HG02571 (cell line): Measurements from ENCODE around the gene SMAD1.

Experiments
- ATAC-seq: cut with Tn5 transposase; IDR thresholded peaks from one replicate; pipeline ENCODE4 v1.9.1; 2021; ENCODE audit warnings: mild to moderate bottlenecking, moderate library complexity; ENCODE audit not compliant: unreplicated experiment

SMAD1 gene

DNA sequence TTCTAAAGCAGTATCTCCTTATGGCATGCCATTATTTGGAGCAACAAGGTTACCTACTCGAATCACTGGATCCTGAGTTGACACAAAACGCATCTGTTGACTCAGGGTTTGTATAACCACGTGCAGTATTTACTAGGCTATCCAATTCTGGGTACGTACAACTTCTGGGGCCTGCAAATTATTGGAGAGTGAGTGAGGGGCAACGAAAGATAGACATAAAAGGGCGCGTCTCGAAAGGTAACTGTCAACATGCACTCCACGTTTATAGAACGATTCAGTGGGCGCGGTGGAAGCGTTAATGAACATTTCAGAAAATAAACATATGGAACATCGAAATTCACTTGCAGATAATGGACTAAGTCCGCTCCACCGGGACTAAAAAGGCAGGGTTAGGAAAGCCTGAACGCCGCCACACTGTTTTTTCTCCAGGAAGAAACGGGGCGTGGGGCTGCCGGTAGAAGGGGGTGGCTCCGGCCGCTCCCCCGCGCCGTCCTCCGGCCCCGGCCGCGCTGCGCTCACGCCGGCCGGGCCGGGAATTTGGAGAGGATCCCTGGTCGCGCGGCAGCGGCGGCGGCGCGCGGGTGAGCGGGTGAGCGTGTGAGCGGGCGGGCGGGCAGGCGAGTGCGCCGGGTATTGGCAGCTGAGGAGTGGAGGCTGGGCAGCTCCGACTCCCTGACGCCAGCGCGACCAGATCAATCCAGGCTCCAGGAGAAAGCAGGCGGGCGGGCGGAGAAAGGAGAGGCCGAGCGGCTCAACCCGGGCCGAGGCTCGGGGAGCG lies at the start of gene SMAD1:
Gene SMAD1 (plus strand): TSS at position 690 of the 778 bp plus-strand sequence. CDS start 32,761 bp downstream, outside the sequence.
- peak; percentile 42 for ATAC-seq

- no peak for ATAC-seq
Observed at GRCh38 chr4:145433684-145434083, 48.0 kb upstream of the SMAD1 start.

GRCh38 chr4:145435646-145436045 lies 46.0 kb upstream of the SMAD1 start:
- no peak for ATAC-seq

DNA sequence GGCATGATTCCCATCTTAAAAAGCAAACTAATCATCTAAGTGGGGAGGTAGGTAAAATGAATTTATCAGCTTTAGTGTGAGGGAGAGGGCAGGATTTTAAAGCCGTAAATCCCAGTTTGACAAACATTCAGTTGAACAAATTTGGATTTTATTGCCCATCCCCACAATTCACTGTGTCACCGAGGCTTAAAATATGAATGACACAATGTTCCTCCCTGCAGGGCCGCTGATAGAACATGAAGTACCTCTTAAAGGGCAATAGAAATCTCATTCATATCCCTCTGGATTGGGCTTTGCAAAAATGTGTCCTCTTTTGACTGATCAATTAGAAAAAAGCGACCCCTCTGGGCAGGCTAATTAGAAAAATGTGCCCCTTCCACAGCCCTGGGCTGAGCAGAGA lies 45.5 kb upstream of the SMAD1 start:
- no peak for ATAC-seq

DNA sequence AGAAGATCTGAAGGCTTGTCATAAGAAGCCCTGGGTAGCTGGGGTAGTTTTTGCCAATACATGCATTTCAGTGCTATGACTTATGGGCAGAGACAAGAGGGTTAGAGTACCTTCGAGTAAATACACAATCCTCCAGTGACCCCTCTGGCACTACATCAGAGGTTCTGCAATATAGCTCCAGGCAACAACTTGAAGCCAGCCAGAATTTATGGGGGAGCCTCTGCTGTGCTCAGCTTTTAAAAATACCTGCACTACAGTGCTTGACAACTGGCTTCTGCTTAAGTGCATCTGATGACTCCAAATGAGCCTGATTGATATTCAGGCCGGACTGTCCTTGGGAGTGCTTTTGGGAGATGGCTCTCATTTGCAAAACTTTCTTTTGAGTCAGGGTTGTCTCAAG lies 44.9 kb upstream of the SMAD1 start:
- no peak for ATAC-seq

DNA sequence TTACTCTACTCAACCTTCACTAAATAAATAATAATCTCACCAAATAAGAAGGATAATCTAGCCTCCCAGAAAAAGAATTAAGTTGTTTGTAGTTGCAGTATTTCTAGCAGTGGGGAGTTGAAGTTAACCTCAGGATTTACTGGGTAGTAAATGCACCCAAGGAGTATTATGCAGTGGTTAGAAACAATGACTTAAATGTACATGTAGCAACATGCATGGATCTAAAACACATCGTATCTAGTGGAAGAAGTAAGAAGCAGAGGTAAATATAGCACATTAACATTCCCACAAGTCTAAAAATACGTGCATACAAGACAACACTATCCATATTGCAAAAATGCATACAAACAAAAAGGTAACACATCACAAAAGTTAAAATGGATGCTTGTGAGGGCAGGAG lies 44.2 kb upstream of the SMAD1 start:
- ATAC-seq: no peak

DNA sequence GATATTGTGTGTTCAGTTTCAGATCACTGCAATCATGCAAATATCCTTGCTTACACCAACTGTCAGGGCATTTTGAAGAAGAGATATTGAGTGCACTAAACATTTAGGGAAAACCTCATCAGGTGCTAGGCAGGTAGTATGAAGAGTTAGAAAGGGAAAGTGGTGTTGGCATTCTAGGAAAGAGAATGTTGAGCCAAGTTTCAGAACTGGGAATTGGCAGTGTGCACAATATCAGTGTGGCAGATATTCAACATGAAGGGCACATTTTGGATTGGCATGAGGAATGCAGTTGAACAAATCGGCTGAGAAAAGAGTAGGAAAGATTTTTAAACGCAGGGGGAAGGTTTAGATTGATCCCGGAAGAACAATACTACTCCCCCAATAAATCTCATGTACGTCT lies 43.4 kb upstream of the SMAD1 start:
- ATAC-seq: no peak

- ATAC-seq: no peak
Observed at GRCh38 chr4:145440292-145441007, 41.2 kb upstream of the SMAD1 start.

DNA sequence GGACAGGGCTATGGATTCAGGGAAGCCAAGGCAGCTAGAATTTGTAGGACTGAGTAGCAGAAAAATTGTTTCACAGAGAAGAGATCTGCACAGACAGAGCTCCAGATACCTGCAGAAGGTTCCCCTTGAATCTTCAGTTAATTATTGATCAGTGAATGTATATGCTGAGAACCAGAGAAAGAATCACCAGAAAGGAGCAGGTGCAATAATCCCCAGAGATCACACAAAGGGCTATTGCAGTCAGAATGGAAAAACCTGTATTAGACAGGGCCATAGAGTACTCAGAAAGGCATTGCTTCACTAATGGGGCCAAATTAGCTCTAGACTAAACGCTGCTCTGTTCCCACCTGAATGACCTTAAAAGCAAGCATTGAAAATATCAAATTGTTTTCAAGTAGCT lies 35.5 kb upstream of the SMAD1 start:
- ATAC-seq: peak; percentile 87

DNA sequence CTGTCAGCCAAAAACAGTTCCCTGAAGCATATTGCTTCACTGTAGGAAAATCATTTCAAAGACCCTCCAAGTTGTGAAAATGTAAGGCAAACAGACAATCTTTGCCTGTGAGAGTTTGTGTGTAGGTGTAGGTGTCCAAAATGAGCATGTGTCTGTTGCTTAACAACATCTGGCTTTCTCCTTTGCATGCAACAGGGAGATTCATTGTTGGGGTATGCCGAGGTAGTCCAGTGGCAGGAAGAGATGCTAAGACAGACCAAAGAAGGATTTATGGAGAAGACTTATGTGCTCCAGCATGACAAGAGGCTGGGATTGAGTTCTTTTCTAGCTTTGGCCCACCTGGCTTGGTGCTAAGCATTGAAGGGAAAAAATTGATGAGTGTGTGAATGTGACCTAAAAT lies 29.8 kb upstream of the SMAD1 start:
- ATAC-seq: no peak

DNA sequence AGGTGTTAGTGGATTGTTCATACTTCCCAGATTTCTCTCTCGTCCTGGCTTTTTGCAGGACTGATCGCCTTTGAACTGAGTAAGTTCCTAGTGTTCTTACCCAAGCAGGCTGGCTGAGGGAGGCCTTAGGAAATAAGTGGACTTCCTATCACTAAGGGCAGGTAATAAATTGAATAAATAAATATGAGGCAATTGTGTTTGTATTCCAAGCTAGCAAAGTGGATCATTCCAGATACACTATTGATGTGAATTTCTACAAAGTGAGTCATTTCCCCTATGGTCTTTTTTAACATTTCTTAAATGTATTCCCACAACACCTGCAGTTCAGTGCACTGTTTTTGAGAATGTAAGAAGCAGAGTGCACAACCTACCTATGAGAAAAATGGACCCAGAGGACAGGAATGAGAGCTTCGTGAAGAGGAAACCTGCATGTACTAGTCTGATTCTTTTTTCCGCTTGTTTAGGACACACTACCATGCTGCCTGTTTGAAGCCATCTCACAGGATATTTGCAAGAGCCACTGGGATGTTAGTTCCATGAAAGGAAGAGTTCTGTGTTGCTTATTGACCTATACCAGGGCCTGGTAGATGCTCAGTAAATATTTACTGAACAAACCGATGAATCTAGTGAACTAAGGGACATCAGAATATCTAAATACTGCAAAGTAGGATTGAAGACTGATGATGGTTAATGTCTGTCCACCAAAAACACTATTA lies 29.0 kb upstream of the SMAD1 start:
- no peak for ATAC-seq

DNA sequence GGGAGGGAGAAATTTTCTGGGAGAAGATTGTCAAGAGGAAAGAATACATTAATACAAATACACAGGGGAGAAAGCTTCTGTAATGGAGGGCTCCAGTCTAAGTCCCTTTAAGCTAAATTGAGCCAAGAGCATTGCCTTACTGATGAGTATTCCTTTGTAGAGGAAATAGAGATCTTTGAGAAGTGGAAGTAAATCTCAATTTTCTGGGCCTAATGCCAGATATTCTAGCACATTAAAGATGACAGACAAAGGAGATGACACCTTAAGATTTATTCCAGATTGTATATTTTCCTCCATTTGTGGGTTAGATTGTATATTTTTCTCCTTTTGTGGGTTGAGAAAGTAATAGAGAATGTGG lies 28.5 kb upstream of the SMAD1 start:
- ATAC-seq: no peak

- no peak for ATAC-seq
Observed at GRCh38 chr4:145473203-145473602, 8.4 kb upstream of the SMAD1 start.

GRCh38 chr4:145480257-145480656 lies 1.4 kb upstream of the SMAD1 start:
- no peak for ATAC-seq

DNA sequence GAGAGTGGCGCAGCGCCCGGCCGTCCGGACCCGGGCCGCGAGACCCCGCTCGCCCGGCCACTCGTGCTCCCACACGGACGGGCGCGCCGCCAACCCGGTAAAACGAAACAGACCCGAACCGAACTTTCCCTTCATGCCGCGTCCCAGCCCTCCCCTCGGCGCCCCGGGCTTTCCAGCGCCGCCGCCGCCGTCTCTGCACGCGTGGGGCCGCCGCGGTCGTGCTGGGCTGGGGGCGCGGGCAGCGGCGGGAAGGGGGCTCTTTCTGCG lies 222 bp downstream of the SMAD1 start:
- peak; percentile 22 for ATAC-seq

DNA sequence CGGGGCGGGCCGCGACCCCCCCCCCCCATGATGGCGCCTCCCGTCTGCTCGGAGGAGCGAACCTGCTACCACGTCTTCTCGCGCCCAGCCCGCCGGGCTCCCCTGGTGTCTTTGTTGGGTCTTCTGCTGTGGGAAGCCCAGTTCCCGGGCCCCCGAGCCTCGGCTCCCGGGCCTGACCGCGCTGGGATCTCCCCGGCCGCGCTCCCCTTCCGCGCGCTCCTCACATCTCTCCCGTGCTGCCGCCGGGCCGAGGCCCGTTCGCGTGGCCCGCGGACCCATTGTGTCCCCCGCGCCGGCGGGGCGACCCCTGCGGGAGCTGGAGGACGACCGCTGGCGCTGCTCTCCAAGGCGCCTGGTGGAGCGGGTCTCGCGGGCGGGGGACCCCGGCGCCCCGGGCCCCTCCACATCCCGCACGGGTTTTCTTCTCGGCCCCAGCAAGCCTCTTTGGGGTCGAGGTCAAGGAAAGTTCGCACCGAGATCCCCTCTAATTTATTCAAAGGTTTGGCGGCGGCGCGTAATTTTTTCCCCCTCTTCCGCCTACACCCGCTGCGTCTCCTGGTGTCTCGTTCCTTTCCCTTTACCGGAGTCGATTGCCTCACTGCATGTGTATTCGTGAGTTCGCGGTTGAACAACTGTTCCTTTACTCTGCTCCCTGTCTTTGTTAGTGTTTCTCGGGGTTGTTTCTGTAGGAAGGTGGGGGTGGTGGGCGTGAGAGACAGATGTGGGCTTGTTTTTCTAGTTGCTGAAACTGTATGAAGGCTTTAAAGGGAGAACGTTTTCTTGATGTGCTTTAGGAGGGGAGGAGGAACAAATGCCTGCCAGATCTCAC lies 770 bp downstream of the SMAD1 start:
- peak; percentile 44 for ATAC-seq

DNA sequence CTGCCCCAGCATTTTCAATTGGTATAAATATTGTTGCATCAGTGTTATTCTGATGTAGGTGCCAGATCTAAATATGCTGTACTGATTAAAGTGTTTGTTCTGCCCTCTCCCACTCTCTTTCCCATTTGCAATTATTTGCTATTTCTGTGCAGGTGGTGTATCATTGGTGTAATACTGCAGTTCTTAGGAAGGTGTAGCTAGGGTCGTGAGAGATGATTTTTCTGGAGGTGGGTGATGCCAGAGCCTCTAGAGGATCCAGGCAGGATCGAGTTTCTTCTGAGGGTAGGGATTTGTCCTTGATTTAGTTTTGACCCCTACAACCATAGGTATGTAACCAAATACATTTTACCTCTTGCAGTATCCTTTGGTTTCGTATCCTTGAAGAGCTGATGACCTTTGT lies 1.9 kb downstream of the SMAD1 start:
- no peak for ATAC-seq

- ATAC-seq: no peak
Observed at GRCh38 chr4:145484225-145484846, 2.7 kb downstream of the SMAD1 start.

- ATAC-seq: no peak
Observed at GRCh38 chr4:145485120-145485519, 3.5 kb downstream of the SMAD1 start.

DNA sequence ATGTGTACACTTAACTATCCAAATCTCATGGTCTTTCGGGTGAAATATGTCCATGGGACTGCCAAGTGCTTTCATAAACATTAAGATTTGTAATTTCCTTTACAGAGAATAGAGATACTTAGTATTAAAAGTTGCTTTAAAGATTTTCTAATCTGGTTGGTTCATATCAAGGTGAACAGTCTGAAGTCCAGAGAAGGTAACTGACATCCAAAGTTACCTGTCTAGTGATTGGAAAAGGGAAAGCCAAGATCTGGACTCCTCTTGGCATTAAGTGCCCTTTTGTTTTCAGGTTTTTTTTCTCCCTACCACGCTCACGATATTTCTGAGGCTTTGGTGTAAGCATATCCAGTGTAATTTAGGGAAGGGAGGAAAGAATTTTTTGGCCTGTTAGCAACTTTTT lies 5.0 kb downstream of the SMAD1 start:
- no peak for ATAC-seq

- peak; percentile 96 for ATAC-seq
Observed at GRCh38 chr4:145487631-145488030, 6.0 kb downstream of the SMAD1 start.
